Gastrocnemius medialis (tissue), 4 donors: Measurements from ENCODE around the gene TTL. TPM values are rescaled to one million over a fixed set of nuclear protein-coding genes. Genes with fewer than 3 reads are reported as not detected.
"Not testable (repeated sequence)": the region's sequence is repeated elsewhere in the genome, so short reads cannot be mapped to it uniquely, and the experiment has no call there.

ENCODE experiments used
- ATAC-seq, 2 donors: fragments of 150-250 bp; one replicate each; pipeline ENCODE4 v1.9.1; 2016
- DNase-seq, 2 donors: peaks; one replicate each; pipeline ENCODE4 v3.0.0-alpha.2; 2019
- H3K27ac ChIP-seq, 4 donors: fragments of 200-600 bp; sonication (generic); 1 replicate in 1 of 4; 2 replicates in 3 of 4; pipeline ENCODE4 v1.5.1; 2016 to 2018; ENCODE audit warnings: mild to moderate bottlenecking in 2 of 4, moderate library complexity in 1 of 4
- H3K27me3 ChIP-seq, 3 donors: fragments of 200-600 bp; sonication (generic) in 2 of 3; 1 replicate in 1 of 3; 2 replicates in 2 of 3; pipeline versions ENCODE4 v1.5.1 to v1.6.0; 2016 to 2019; ENCODE audit warnings: mild to moderate bottlenecking in 1 of 3, moderate library complexity in 1 of 3
- H3K36me3 ChIP-seq, 2 donors: fragments of 200-600 bp; sonication (generic) in 1 of 2; one replicate each; pipeline ENCODE4 v1.5.1; 2017 to 2018
- H3K4me1 ChIP-seq, 2 donors: fragments of 200-600 bp; sonication (generic) in 1 of 2; one replicate each; pipeline ENCODE4 v1.5.1; 2016 to 2017; ENCODE audit warnings: mild to moderate bottlenecking in 2 of 2
- H3K4me3 ChIP-seq, 4 donors: fragments of 200-600 bp; sonication (generic) in 3 of 4; 1 replicate in 1 of 4; 2 replicates in 3 of 4; pipeline ENCODE4 v1.5.1; 2016 to 2019; ENCODE audit warnings: mild to moderate bottlenecking in 2 of 4
- H3K9me3 ChIP-seq, 3 donors: fragments of 200-600 bp; sonication (generic) in 2 of 3; 1 replicate in 1 of 3; 2 replicates in 2 of 3; pipeline ENCODE4 v1.5.1; 2016 to 2019
- POLR2A ChIP-seq, 2 donors: fragments of 450-650 bp; IDR thresholded peaks; one replicate each; pipeline ENCODE4 v1.6.1; 2017; ENCODE audit warnings: antibody characterized with exemption in 2 of 2, mild to moderate bottlenecking in 2 of 2, moderate library complexity in 2 of 2
- in situ Hi-C, 4 donors: fragments of 200-750 bp; cut with MboI; loops; one replicate each; pipeline versions ENCODE4 v1.15.0 to v1.8.0; 2017; ENCODE audit warnings: low sequenced_read_pairs in 4 of 4
- intact Hi-C: fragments of 100-400 bp; cut with DNase I; formaldehyde crosslinking; loops from one replicate; pipeline ENCODE4 v1.15.1; 2023; ENCODE audit warnings: low total_unique reads
- total RNA-seq, 4 donors: library from RNA; depleted of rRNA; stranded (reverse); fragments of >200 nt; gene quantifications; one replicate each; pipeline versions ENCODE4 v1.1.0 to v1.2.3, GENCODE V29; 2016
- TF ChIP-seq, protein P1 (sequence below), 5 experiments: fragments of 450-650 bp in 3 of 5; fragments of 200-600 bp in 2 of 5; sonication (generic) in 2 of 5; IDR thresholded peaks in 4 of 5; conservative IDR thresholded peaks in 1 of 5; 1 replicate in 4 of 5; 2 replicates in 1 of 5; pipeline ENCODE4 v1.5.1; 2016 to 2019; ENCODE audit warnings: antibody characterized with exemption in 5 of 5, mild to moderate bottlenecking in 3 of 5, moderate library complexity in 3 of 5

Gene TTL
- total RNA-seq, 4 donors from 2014 or later, result 33.0 to 61.0 (median 46.5) TPM

DNA sequence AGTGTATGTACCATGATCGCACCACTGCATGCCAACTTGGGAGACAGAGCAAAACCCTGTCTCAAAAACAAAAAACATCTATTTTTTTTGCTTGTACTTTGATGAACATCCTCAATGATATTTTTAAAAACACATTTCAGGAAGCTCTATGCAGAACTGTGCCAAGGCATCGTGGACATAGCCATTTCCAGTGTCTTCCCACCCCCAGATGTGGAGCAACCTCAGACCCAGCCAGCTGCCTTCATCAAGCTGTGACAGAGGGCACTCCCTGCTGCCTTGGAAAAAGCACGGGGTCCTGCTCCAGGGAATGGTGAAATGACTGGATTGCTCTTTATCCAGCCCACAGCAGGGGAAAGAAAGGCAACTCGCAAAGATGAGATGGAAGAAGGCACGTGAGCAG lies 46.6 kb downstream of the TTL start:
- H3K27me3 ChIP-seq, result no peaks in the 10 kb centered on the region
- no peaks in the 10 kb centered on the region for H3K4me1 ChIP-seq
- in situ Hi-C loops (no loop called here), intact Hi-C loops (no loop called here)
- peaks cover 0 to 40% of the 10 kb centered on the region in 2 donors for H3K36me3 ChIP-seq
- ATAC-seq (no peak), DNase-seq (no peak)
- no peaks in the 10 kb centered on the region for H3K9me3 ChIP-seq
- no peak overlapping the region for H3K27ac ChIP-seq
- no peak overlapping the region for H3K4me3 ChIP-seq
- TF ChIP-seq, protein P1, sequence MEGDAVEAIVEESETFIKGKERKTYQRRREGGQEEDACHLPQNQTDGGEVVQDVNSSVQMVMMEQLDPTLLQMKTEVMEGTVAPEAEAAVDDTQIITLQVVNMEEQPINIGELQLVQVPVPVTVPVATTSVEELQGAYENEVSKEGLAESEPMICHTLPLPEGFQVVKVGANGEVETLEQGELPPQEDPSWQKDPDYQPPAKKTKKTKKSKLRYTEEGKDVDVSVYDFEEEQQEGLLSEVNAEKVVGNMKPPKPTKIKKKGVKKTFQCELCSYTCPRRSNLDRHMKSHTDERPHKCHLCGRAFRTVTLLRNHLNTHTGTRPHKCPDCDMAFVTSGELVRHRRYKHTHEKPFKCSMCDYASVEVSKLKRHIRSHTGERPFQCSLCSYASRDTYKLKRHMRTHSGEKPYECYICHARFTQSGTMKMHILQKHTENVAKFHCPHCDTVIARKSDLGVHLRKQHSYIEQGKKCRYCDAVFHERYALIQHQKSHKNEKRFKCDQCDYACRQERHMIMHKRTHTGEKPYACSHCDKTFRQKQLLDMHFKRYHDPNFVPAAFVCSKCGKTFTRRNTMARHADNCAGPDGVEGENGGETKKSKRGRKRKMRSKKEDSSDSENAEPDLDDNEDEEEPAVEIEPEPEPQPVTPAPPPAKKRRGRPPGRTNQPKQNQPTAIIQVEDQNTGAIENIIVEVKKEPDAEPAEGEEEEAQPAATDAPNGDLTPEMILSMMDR (IDR thresholded peaks at IDR 0.05 in 4 of 5, conservative IDR thresholded peaks at IDR 0.05 in 1 of 5), result no peak
- TF ChIP-seq POLR2A (IDR thresholded peaks at IDR 0.05), result no peak

DNA sequence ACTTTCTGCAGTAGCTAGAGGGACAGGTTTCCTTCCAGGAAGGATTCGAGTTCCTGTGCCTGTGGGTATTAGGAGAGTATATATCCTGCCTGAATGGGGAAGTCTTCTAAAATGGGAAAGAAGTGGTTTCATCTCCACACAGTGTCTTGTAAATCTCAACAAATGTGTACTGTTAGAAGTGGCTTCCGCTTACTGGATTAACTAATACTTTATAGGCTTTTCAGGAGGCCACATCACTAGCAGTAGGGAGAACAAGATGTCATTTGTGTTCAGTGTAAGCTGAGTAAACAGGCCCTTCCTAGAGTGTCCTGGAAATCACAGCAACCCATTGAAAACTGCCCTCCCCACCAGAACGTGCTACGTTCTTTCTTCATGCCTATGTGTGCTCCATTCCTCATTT lies 47.8 kb downstream of the TTL start:
- Histone ChIP-seq H3K27ac (no peak overlapping the region), H3K4me1 (no peaks in the 10 kb centered on the region), H3K9me3 (no peaks in the 10 kb centered on the region), H3K27me3 (no peaks in the 10 kb centered on the region), H3K4me3 (no peak overlapping the region), H3K36me3 (peaks cover 0 to 40% of the 10 kb centered on the region in 2 donors)
- TF ChIP-seq, protein P1 (IDR thresholded peaks at IDR 0.05 in 4 of 5, conservative IDR thresholded peaks at IDR 0.05 in 1 of 5), result no peak
- TF ChIP-seq POLR2A (IDR thresholded peaks at IDR 0.05), result no peak
- in situ Hi-C loops, result no loop called here
- intact Hi-C loops, result no loop called here
- ATAC-seq (no peak), DNase-seq (no peak)

DNA sequence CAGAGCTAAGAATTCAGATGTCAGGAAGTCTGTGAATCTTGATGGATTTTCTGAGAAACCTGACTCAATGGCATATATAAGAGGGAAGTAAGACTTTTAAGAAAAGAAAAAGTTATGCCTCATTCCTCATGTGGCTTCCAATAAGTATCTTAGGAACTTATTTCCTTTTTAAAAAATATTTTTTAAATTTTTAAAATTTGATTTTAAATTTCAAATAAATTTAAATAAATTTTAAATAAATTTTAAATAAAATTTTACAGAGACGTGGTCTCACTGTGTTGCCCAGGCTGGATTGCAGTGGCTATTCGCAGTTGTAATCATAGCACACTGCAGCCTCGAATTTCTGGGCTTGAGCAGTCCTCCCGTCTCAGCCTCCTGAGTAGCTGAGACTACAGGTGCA lies 48.8 kb downstream of the TTL start:
- no peak overlapping the region for H3K27ac ChIP-seq
- H3K4me1 ChIP-seq, result no peaks in the 10 kb centered on the region
- in situ Hi-C loops, result no loop called here
- intact Hi-C loops, result no loop called here
- H3K36me3 ChIP-seq, result peaks cover 0 to 40% of the 10 kb centered on the region in 2 donors
- ATAC-seq (no peak), DNase-seq (no peak)
- H3K9me3 ChIP-seq, result no peaks in the 10 kb centered on the region
- TF ChIP-seq, protein P1 (IDR thresholded peaks at IDR 0.05 in 4 of 5, conservative IDR thresholded peaks at IDR 0.05 in 1 of 5), result no peak
- no peak for TF ChIP-seq POLR2A (IDR thresholded peaks at IDR 0.05)
- H3K27me3 ChIP-seq, result no peaks in the 10 kb centered on the region
- H3K4me3 ChIP-seq, result no peak overlapping the region

DNA sequence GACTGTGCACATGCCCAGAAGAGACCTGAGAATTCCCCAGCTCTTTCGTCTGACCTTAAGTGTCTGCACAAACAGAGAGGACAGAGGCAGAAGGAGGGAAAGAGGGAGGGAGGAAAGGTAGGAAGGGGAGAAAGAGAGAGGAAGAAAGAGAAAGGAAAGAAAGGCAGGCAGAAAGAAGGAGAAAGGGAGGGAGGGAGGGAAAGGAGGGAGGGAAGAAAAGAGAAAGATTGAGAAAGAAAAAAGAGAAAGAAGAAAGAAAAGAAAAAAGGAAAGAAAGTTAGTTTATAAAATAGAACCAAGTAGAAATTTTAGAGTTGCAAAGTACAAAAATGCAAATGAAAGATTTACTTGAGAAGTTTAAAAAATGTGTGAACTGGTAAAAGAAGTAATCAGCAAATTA lies 52.9 kb downstream of the TTL start:
- no peaks in the 10 kb centered on the region for H3K4me1 ChIP-seq
- H3K36me3 ChIP-seq, result peaks cover 0 to 22% of the 10 kb centered on the region in 2 donors
- in situ Hi-C loops (no loop called here), intact Hi-C loops (no loop called here)
- H3K4me3 ChIP-seq, result no peak overlapping the region
- no peaks in the 10 kb centered on the region for H3K9me3 ChIP-seq
- ATAC-seq (no peak), DNase-seq (no peak)
- no peak overlapping the region for H3K27ac ChIP-seq
- TF ChIP-seq, protein P1 (IDR thresholded peaks at IDR 0.05 in 4 of 5, conservative IDR thresholded peaks at IDR 0.05 in 1 of 5), result no peak
- no peak for TF ChIP-seq POLR2A (IDR thresholded peaks at IDR 0.05)
- no peaks in the 10 kb centered on the region for H3K27me3 ChIP-seq

DNA sequence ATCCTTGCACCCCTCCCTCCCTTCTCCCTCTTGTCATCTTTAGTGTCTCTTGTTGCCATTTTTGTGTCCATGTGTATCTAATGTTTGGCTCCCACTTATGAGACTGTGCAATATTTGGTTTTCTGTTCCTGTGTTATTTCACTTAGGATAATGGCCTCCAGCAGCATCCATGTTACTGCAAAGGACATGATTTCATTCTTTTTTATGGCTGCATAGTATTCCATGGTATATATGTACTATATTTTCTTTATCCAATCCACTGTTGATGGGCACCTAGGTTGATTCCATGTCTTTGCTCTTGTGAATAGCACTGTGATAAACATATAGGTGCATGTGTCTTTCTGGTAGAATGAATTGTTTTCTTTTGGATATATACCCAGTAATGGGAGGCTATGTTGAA lies 54.7 kb downstream of the TTL start:
- H3K9me3 ChIP-seq, H3K4me1 ChIP-seq, H3K27ac ChIP-seq, DNase-seq, H3K27me3 ChIP-seq, intact Hi-C loops, ATAC-seq, H3K4me3 ChIP-seq, in situ Hi-C loops, H3K36me3 ChIP-seq: not testable (repeated sequence)
